Activated naive CD8-positive, alpha-beta T cell (primary cell): ENCODE data around the gene TNK2.
"Not testable (repeated sequence)": the region's sequence is repeated elsewhere in the genome, so short reads cannot be mapped to it uniquely, and the experiment has no call there.

Source experiments
- H3K27ac Mint-ChIP-seq: one replicate; pipeline ENCODE4 v1.8.0; 2021; ENCODE audit warnings: mixed read lengths
- H3K27me3 Mint-ChIP-seq: one replicate; pipeline ENCODE4 v1.8.0; 2021; ENCODE audit warnings: mixed read lengths
- H3K36me3 Mint-ChIP-seq: one replicate; pipeline ENCODE4 v1.8.0; 2021; ENCODE audit warnings: mixed read lengths
- H3K4me1 Mint-ChIP-seq: one replicate; pipeline ENCODE4 v1.8.0; 2021; ENCODE audit warnings: low read depth, mixed read lengths
- H3K4me3 Mint-ChIP-seq: one replicate; pipeline ENCODE4 v1.8.0; 2021; ENCODE audit warnings: mild to moderate bottlenecking, mixed read lengths
- H3K9me3 Mint-ChIP-seq: one replicate; pipeline ENCODE4 v1.8.0; 2021; ENCODE audit warnings: low read depth, mixed read lengths

The TNK2 gene

GRCh38 chr3:195823999-195824398 lies 84.4 kb downstream of the TNK2 start:
- Mint-ChIP-seq H3K9me3 (no peaks in the 10 kb centered on the region), H3K36me3 (no peaks in the 10 kb centered on the region), H3K27ac (no peak overlapping the region), H3K27me3 (no peaks in the 10 kb centered on the region), H3K4me3 (no peak overlapping the region), H3K4me1 (no peaks in the 10 kb centered on the region)

GRCh38 chr3:195823280-195823679 lies 85.1 kb downstream of the TNK2 start:
- Mint-ChIP-seq H3K27me3 (no peaks in the 10 kb centered on the region), H3K4me3 (no peak overlapping the region), H3K36me3 (no peaks in the 10 kb centered on the region), H3K4me1 (no peaks in the 10 kb centered on the region), H3K9me3 (no peaks in the 10 kb centered on the region), H3K27ac (no peak overlapping the region)

GRCh38 chr3:195822131-195822696 lies 86.1 kb downstream of the TNK2 start:
- Mint-ChIP-seq H3K36me3 (no peaks in the 10 kb centered on the region), H3K9me3 (no peaks in the 10 kb centered on the region), H3K27ac (no peak overlapping the region), H3K4me3 (no peak overlapping the region), H3K27me3 (no peaks in the 10 kb centered on the region), H3K4me1 (no peaks in the 10 kb centered on the region)

- H3K9me3 Mint-ChIP-seq = no peaks in the 10 kb centered on the region
- H3K27me3 Mint-ChIP-seq = no peaks in the 10 kb centered on the region
Observed at GRCh38 chr3:195821403-195822130, 86.8 kb downstream of the TNK2 start.

GRCh38 chr3:195820901-195821300 lies 87.5 kb downstream of the TNK2 start:
- Mint-ChIP-seq H3K36me3 (no peaks in the 10 kb centered on the region), H3K27me3 (no peaks in the 10 kb centered on the region), H3K4me1 (no peaks in the 10 kb centered on the region), H3K4me3 (no peak overlapping the region), H3K27ac (no peak overlapping the region), H3K9me3 (no peaks in the 10 kb centered on the region)

More at GRCh38 chr3:195821403-195822130, 86.8 kb downstream of the TNK2 start:
- Mint-ChIP-seq H3K4me1 (no peaks in the 10 kb centered on the region), H3K27ac (no peak overlapping the region), H3K4me3 (no peak overlapping the region), H3K36me3 (no peaks in the 10 kb centered on the region)

GRCh38 chr3:195820186-195820585 lies 88.2 kb downstream of the TNK2 start:
- Mint-ChIP-seq H3K36me3 (no peaks in the 10 kb centered on the region), H3K27me3 (no peaks in the 10 kb centered on the region), H3K4me1 (no peaks in the 10 kb centered on the region), H3K4me3 (no peak overlapping the region), H3K27ac (no peak overlapping the region), H3K9me3 (no peaks in the 10 kb centered on the region)

GRCh38 chr3:195818301-195818700 lies 90.0 kb downstream of the TNK2 start:
- no peaks in the 10 kb centered on the region for H3K4me1 Mint-ChIP-seq
- H3K4me3 Mint-ChIP-seq = no peak overlapping the region
- H3K36me3 Mint-ChIP-seq = no peaks in the 10 kb centered on the region
- H3K27me3 Mint-ChIP-seq = no peaks in the 10 kb centered on the region
- no peak overlapping the region for H3K27ac Mint-ChIP-seq
- H3K9me3 Mint-ChIP-seq = no peaks in the 10 kb centered on the region

- H3K9me3 Mint-ChIP-seq = no peaks in the 10 kb centered on the region
- H3K27ac Mint-ChIP-seq = no peak overlapping the region
- no peaks in the 10 kb centered on the region for H3K36me3 Mint-ChIP-seq
- H3K4me3 Mint-ChIP-seq = no peak overlapping the region
- H3K27me3 Mint-ChIP-seq = no peaks in the 10 kb centered on the region
- H3K4me1 Mint-ChIP-seq = no peaks in the 10 kb centered on the region
Observed at GRCh38 chr3:195817578-195818135, 90.7 kb downstream of the TNK2 start.

GRCh38 chr3:195816276-195816913 lies 92.0 kb downstream of the TNK2 start:
- not testable (repeated sequence) for H3K9me3 Mint-ChIP-seq, H3K27ac Mint-ChIP-seq, H3K36me3 Mint-ChIP-seq, H3K27me3 Mint-ChIP-seq, H3K4me3 Mint-ChIP-seq, H3K4me1 Mint-ChIP-seq

- no peak overlapping the region for H3K27ac Mint-ChIP-seq
- no peaks in the 10 kb centered on the region for H3K36me3 Mint-ChIP-seq
- H3K4me3 Mint-ChIP-seq = no peak overlapping the region
- no peaks in the 10 kb centered on the region for H3K4me1 Mint-ChIP-seq
- H3K27me3 Mint-ChIP-seq = no peaks in the 10 kb centered on the region
- no peaks in the 10 kb centered on the region for H3K9me3 Mint-ChIP-seq
Observed at GRCh38 chr3:195815169-195815771, 93.1 kb downstream of the TNK2 start.

GRCh38 chr3:195813916-195814640 lies 94.3 kb downstream of the TNK2 start:
- Mint-ChIP-seq H3K27me3 (no peaks in the 10 kb centered on the region), H3K9me3 (no peaks in the 10 kb centered on the region), H3K27ac (peak overlapping the region; percentile 47), H3K36me3 (no peaks in the 10 kb centered on the region), H3K4me3 (no peak overlapping the region), H3K4me1 (no peaks in the 10 kb centered on the region)
